GM12873 (cell line): ENCODE data around the gene HHAT.

Experiments
- CTCF ChIP-seq: IDR thresholded peaks from 2 replicates; pipeline ENCODE4 v1.5.1; 2012; ENCODE audit warnings: low read depth, mild to moderate bottlenecking, moderate library complexity, low read length, control low read depth; ENCODE audit not compliant: insufficient read depth; ENCODE audit errors: missing control alignments

HHAT gene

GRCh38 chr1:210506689-210507088 lies 178.0 kb downstream of the HHAT start:
- no peak for TF ChIP-seq CTCF

GRCh38 chr1:210516092-210516656 lies 187.5 kb downstream of the HHAT start:
- no peak for TF ChIP-seq CTCF

DNA sequence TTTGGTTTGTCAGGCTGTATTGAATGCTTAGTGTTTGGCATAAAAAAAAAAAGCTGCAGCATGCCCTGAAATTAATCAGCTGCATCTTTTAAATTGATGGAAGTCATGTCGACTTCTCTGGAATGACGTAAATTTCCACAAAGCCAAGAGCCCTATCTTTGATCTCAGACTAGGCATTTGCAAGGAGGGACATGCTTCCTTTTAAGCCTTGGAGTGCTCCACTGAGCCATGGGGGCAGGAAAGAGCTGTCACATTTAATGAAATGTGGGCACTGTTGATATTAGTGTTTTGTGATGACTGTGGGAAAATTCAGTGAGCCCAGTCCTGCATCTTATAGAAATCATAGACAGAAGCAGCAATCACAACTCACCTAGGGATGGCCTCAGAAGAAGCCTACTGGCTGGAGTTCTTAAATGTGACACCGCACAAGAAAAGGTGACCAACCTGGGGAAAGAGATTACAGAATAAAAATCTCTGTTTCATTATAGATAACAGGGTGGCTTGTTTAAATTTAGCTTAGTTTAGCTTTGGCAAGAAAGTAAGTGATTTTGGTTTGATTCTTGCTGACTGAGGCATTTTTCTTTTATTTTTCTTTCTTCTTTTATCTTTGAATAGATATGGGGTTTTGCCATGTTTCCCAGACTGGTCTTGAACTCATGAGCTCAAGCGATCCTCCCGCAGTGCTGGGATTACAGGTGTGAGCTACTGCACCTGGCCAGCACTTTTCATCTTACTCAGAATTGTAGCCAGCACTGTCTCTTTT lies 188.2 kb downstream of the HHAT start:
- no peak for TF ChIP-seq CTCF

DNA sequence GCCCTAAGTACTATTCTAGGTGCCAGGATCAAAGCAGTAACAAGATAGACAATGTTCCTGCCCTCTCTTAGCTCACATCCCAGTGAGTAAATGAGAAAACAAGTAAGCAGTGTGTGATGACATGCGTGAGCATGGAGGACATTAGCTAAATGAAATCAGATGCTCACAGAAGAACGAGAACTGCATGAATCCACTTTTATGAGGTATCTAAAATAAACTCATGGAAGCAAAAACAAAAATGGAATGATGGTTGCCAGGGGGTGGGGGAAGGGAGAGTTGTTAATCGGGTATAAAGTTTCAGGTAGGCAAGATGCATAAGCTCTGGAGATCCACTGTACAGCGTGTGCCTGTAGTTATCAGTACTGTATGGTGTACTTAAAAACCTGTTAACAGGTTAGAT lies 195.1 kb downstream of the HHAT start:
- no peak for TF ChIP-seq CTCF

- no peak for TF ChIP-seq CTCF
Observed at GRCh38 chr1:210525716-210526454, 197.2 kb downstream of the HHAT start.

GRCh38 chr1:210527091-210527490 lies 198.4 kb downstream of the HHAT start:
- TF ChIP-seq CTCF, result no peak
